AML-193 (cell line): ENCODE data around the gene POLR2E.
"Not testable (repeated sequence)": the region's sequence is repeated elsewhere in the genome, so short reads cannot be mapped to it uniquely, and the experiment has no call there.

Experiments used
- DNase-seq, 2 experiments: peaks; one replicate each; lab custom pipeline; 2025; lab: John Stamatoyannopoulos, UW

Gene POLR2E

DNA sequence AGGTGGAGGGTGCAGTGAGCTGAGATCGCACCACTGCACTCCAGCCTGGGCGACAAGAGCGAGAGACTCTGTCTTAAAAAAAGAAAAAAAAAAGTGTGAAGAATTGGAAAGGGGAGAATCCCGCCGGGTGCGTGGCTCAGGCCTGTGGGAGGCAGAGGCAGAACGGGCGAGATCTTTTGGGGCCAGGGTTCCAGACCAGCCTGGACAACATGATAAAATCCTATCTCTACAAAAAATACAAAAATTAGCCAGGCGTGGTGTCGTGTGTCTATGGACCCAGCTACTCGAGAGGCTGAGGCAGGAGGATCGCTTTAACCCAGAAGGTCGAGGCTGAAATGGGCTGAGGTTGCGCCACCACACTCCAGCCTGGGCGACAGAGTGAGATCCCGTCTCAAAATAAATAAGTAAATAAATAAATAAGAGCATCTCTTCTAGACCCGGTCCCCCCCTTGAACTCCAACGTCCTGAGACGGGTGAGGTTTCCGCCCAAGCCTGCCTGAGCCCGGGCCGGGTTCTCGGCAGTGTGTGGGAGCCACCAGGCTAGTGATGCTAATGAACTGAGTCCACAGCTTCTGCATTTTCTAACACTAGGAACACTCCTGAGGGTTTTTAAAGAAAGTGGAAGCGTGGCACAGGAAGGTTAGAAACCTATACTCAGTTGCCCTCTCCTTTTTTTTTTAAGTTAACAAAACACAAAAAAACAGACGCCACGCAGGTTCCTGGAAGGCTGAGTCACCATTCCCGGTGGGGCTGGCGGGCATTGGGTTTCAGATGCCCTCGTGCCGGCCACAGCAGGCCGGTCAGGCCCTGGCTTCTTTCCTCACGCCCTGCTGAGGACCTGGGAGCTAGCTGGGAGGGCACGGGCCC is 30.7 kb upstream of the POLR2E start:
- no peak for DNase-seq

DNA sequence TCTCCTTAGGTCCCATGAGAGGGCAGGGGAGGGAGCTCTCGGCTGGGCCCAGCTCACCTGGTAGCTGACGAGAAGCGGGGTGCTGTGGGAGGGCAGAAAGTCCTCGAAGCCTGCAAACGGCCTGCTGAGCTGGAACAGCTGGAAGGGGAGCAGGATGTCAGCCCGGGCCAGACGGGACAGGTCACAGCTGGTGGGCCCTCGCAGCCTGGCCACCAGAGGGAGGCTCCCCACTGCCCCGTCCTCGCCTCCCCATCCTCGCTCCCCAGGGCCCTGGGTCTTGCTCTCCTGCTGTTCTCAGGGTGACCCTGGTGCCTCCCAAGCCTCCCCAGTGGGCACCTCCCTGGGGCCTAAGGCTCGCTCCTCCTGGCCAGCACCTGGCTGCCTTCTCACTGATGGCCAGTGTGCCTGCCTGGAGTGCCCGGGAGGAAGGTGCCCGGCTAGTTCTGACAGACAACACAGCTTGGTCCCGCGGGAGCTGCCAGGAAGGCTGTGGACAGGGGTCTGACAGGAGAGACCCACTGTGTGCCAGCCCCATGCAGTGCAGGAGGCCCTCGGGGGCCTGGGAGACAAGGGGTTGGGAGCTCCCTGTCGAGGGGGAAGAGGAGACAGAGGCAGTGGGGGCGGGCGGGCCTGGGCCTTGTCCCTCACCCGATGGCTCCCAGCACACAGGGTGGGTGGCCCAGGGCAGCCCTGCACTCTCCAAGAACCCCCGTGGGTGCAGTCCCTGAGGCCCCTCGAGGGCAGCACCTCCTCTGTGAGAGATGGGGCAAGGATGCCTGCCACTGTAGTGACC is 28.9 kb upstream of the POLR2E start:
- no peak for DNase-seq

DNA sequence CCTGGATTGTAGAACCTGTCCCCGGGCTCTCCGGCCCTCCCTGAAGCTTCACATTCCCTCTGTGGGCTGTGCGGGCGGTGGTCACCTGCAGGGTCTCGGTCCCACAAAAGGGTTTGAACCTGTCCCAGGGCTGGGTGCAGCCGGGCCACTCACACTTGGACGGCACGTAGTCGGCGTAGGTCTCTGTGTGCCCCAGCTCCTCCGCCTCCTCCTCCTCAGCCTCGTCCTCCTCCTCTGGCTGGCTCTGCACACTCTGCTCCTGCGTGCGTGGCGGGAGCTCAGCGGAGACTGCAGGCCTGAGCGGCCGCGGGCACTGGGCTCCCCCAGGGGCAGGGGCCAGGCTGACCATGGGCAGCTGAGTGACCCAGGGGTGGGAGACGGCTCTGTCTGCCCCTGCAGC is 28.2 kb upstream of the POLR2E start:
- no peak for DNase-seq

DNA sequence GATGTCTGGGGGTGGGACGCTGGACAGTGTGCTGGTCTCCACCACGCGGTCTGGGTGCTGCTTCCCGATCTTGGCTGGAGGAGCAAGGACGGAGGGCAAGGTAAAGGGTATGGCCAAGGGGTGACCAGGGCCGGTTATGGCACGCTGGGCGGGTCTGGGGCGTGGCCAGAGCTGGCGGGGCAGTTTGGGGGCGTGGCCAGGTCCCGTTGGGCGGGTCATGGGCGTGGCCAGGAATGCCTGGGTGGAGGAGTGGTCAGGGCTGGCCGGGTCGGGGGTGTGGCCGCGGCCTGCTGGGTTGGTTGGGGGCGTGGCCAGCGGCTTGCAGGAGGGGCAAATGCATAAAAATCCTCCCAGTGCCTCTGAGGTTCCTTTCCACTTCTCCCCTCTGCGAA is 27.8 kb upstream of the POLR2E start:
- no peak for DNase-seq

- DNase-seq, result no peak
Measured at GRCh38 chr19:1122021-1122971, 27.1 kb upstream of the POLR2E start.

DNA sequence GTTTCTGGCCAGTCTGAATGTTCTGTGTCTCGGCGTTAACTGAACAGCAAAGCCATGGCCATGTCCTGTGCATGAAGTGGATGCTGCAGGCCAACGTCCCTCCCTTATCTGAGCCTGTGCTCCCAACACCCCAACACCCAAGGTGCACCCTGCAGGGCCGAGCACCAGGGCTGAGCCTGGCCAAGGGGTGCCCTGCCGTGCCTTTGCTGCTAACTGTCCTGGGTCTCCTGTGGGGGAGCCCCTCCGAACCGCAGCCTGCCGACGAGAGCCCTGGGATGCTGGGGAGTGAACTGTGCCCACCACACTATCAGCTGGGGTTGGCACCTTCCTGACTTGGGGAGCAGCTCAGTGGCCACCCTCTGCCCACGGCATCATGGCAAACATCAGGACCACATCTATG is 26.2 kb upstream of the POLR2E start:
- no peak for DNase-seq

DNA sequence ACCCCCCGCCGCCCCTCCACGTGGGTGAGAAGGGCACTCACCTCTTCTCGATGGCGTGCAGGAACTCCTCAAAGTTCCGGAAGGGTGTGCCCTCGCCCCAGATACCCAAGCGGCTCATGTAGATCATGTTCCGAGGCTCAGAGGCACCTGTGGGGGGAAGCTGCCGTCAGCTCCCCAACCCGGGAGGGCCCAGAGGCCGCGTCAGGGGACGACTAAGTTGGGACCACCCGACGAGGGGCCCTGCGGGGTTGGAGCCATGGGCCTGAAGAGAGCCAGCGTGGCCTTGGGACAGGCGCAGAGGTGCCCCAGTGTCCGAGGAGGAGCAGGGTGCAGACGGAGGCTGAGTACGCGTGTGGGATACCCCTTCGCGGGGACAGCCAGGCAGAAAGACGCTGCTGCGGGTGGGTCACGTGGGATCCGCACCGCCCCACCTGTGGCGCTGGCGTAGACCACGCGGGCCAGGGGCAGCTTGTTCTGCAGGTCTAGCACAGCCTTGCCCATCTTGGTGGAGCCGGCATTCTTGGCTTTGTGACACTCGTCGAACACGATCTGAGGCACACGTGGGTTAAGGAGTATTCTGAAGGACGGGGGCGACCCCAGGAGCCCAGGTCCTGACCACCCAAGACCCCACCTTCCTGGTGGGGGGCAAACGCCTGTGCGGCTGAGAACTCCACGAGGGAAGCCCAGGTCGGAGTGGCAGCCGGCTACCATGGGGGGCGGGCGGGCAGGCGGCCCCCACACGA is 24.5 kb upstream of the POLR2E start:
- no peak for DNase-seq

- DNase-seq, result no peak
Measured at GRCh38 chr19:1118999-1119398, 23.8 kb upstream of the POLR2E start.

DNA sequence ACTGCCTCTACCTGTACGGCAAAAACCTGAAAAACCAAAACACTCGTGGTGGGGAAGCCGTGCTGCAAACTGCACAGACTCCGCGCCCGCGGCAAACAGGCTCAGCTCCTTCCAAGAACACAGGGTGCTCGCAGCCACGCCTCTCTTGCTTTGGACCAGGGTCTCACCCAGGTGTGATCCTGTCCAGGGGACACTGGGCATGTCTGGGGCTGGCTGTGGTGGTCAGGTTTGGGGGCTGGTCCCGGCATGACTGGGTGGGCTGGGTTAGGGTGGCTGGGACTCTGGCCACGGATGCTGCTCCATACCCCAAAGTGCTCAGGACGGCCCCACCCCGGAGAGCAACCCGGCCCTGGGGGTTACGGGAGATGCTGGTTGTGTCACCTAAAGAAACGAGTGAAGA is 22.5 kb upstream of the POLR2E start:
- no peak for DNase-seq

GRCh38 chr19:1116726-1117581 is 21.8 kb upstream of the POLR2E start:
- no peak for DNase-seq

- no peak for DNase-seq
Measured at GRCh38 chr19:1115646-1116420, 20.7 kb upstream of the POLR2E start.

DNA sequence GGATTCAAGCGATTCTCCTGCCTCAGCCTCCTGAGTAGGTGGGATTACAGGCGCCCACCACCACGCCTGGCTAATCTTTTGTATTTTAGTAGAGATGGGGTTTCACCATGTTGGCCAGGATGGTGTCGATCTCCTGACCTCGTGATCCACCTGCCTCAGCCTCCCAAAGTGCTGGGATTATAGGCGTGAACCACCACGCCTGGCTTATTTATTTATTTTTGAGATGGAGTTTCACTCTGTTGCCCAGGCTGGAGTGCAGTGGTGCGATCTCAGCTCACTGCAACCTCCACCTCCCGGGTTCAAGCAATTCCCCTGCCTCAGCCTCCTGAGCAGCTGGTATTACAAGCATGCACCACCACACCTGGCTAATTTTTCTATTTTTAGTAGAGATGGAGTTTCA is 19.6 kb upstream of the POLR2E start:
- not testable (repeated sequence) for DNase-seq

DNA sequence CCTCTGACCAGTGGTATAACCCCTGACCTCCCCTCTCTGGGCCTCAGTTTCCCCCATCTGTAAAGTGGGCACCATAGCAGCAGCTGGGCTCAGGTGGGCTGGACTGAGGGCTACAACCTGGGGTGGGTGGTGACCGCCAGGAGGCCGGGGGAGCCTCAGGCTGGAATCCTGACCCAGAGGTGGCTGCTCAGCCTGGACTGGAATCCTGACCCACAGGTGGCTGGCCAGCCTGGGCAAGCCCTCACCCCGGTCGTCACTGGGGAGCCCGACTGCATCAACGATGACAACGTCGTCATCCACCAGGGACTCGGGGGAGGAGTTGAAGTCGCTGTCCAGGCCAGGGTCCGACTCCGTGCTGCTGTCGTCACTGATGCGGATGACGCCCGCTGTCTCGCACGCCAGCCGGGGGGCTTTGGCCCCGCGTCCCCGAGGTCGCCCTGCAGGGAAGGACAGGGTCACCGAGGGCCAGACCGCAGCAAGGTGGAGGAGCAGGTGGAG is 18.9 kb upstream of the POLR2E start:
- no peak for DNase-seq

GRCh38 chr19:1113030-1113985 is 18.1 kb upstream of the POLR2E start:
- DNase-seq, result peak in 1 of 2 experiments; percentile 44

DNA sequence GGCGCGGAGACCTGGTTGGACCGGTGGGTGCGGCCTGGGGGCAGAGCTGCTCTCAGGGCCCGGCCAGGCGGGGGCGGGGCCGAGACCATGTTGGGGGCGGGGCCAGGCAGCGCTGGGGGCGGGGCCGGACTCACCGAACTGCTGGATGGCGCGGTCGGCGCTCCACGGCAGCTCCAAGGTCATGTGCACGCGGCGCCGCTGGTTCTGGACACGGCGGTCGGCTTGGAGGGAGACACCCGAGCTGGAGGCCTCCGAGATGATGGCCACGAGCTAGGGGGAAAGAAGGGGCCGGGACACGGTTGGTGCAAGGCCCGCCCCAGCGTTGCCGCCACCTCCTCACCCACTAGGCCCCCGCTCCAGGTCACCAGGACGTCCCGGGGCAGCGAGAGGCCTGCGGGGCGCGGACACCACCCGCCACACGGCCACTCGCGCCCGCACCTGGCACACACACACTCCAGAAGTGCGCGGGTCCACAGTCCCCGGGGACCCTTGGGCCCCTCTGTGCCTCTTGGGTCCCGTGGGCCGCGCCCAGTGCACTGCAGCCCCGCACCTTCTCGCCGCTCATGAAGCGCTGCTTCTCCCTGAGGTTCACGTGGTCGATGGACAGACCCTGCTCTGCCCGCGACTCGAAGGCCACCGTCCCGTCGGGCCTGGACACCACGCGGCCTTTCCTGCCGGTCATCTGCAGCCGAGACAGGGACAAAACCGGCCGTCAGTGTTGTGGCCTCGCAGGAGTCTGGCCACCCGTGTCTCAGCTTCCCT is 17.3 kb upstream of the POLR2E start:
- DNase-seq, result no peak

DNA sequence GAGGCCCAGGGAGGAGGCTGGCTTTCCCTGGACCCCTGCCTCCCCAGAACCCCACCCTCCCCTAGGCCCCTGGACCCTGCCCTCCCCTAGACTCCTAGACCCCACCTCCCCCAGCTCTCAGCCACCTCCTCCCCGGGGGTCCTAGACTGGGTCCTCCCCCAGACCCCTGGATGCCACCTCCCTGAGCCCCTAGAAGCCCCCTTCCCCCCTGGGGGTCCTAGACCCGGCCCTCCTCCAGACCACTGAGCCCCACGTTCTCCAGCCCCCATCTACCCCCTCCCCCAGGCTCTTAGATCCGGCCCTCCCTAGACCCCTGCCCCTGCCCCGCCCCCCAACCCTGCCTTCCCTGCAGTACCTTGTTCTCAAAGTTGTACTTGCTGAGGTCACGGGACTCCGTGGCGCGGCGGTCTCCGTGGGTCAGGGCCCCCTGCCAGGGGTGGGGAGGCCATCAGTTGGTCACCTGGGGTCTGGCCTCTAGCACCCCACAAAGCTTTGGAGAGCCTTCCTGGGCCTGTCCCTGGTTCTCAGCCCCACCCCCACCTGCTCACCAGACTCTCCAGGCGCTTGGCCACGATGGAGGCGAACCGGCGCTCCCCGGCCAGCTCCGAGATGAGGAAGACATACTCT is 16.6 kb upstream of the POLR2E start:
- no peak for DNase-seq
